ENCODE measurements around the gene VSTM4.

The VSTM4 gene

GRCh38 chr10:49140304-49141177 lies 25.2 kb upstream of the VSTM4 start:
- no peak for DNase-seq

- no peak for DNase-seq
Measured at GRCh38 chr10:49139846-49140195, 24.5 kb upstream of the VSTM4 start.

GRCh38 chr10:49139028-49139845 lies 23.9 kb upstream of the VSTM4 start:
- DNase-seq, result no peak

- no peak for DNase-seq
Measured at GRCh38 chr10:49138361-49138891, 23.1 kb upstream of the VSTM4 start.

GRCh38 chr10:49136525-49136924 lies 21.2 kb upstream of the VSTM4 start:
- DNase-seq, result no peak

GRCh38 chr10:49135575-49136313 lies 20.4 kb upstream of the VSTM4 start:
- no peak for DNase-seq

- DNase-seq, result no peak
Measured at GRCh38 chr10:49134327-49134726, 19.0 kb upstream of the VSTM4 start.

GRCh38 chr10:49133706-49134248 lies 18.5 kb upstream of the VSTM4 start, which contains the start of gene FAM170B:
FAM170B (minus strand) TSS chr10:49134021; CDS start chr10:49133918, 103 bp downstream.
- DNase-seq, result no peak

GRCh38 chr10:49132362-49132737 lies 17.0 kb upstream of the VSTM4 start:
- DNase-seq, result no peak

- DNase-seq, result no peak
Measured at GRCh38 chr10:49131507-49132361, 16.4 kb upstream of the VSTM4 start.

GRCh38 chr10:49129376-49129775 lies 14.1 kb upstream of the VSTM4 start:
- DNase-seq, result no peak

GRCh38 chr10:49128854-49129253 lies 13.5 kb upstream of the VSTM4 start:
- DNase-seq, result no peak

GRCh38 chr10:49123981-49124950 lies 8.9 kb upstream of the VSTM4 start:
- no peak for DNase-seq

GRCh38 chr10:49120911-49121310 lies 5.6 kb upstream of the VSTM4 start:
- DNase-seq, result no peak

GRCh38 chr10:49119746-49120145 lies 4.4 kb upstream of the VSTM4 start:
- DNase-seq, result no peak

- DNase-seq, result no peak
Measured at GRCh38 chr10:49118430-49119074, 3.2 kb upstream of the VSTM4 start.

GRCh38 chr10:49117376-49118070 lies 2.2 kb upstream of the VSTM4 start:
- no peak for DNase-seq

- DNase-seq, result no peak
Measured at GRCh38 chr10:49116509-49117375, 1.4 kb upstream of the VSTM4 start.

All from NCI-H1436 (cell line).